Left lobe of liver (tissue), 2 donors: ENCODE data around the gene KCTD2. TPM values are rescaled to one million over a fixed set of nuclear protein-coding genes. Genes with fewer than 3 reads are reported as not detected.

Source experiments
- ATAC-seq: fragments of 200-7000 bp; cut with Tn5 transposase; one replicate; pipeline ENCODE4 v1.9.1; 2020; ENCODE audit warnings: mild to moderate bottlenecking, moderate library complexity
- DNase-seq: peaks from one replicate; pipeline ENCODE4 v3.0.0-alpha.2; 2020; ENCODE audit warnings: low spot score
- total RNA-seq: library from RNA; stranded (reverse); gene quantifications from one replicate; pipeline ENCODE4 v1.2.1, GENCODE V29; 2021
- donor health status: DM: no; HTN: no; CAD: no; lungs with moderate emphysema.
- donor health status: DM: no; HTN: yes; CAD: no.

Gene KCTD2
- total RNA-seq, 1 donor from 2014 or later, result 7.0 TPM

DNA sequence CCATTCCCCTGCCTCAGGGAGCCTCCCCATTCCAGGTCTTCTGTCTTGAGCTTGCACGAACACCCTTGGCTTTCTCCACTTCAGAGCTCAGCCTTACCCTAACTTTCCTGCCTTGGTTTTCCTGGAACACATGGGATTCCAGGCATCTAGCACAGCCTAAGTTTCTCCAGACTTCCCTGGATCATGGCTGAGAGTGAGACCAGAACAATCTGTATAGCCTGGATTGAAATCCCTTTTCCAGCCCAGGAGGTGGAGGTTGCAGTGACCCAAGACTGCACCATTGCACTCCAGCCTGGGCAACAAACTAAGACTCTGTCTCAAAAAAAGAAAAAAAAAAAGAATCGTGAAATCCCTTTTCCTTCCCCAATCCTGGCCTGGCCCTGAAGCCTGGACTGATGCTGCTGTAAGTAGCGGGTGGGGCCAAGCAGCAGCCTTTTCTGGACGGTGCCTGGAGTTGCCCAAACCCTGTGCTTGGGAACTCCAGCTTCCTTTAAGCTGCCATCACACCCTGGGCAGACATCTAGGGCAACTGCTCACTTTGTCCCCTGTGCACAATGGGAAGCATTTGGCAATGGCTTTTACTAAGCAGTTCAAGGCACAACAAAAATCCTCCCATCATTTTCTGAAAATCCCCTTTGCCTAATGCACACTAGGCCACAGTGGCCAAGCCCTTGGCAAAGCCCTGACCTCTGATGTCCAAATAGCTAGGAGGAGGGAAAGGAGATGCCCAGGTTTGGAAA is 28.7 kb downstream of the KCTD2 start:
- DNase-seq (no peak), ATAC-seq (no peak)

DNA sequence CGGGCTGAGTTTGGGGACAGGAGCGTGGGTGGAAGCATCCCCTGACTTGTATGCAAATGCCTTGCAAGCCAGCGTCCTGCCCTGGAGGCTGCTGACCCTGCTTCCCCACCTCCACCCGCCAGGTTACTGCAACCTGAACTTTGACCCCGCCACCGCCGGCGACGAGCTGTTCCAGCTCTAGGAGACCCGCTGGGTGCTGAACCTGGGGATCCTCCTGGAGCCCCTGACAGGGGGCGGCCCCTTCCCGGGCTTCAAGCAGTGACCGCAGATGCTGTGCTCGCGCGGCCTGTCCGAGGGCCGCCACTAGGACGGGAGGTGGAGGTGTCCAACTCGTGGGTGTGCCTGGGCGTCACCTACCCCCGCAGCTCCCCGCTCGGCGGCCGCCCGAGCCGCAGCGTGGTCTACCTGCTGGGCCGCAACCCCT is 30.1 kb downstream of the KCTD2 start:
- peak; percentile 82 for ATAC-seq
- DNase-seq, result peak; percentile 92

DNA sequence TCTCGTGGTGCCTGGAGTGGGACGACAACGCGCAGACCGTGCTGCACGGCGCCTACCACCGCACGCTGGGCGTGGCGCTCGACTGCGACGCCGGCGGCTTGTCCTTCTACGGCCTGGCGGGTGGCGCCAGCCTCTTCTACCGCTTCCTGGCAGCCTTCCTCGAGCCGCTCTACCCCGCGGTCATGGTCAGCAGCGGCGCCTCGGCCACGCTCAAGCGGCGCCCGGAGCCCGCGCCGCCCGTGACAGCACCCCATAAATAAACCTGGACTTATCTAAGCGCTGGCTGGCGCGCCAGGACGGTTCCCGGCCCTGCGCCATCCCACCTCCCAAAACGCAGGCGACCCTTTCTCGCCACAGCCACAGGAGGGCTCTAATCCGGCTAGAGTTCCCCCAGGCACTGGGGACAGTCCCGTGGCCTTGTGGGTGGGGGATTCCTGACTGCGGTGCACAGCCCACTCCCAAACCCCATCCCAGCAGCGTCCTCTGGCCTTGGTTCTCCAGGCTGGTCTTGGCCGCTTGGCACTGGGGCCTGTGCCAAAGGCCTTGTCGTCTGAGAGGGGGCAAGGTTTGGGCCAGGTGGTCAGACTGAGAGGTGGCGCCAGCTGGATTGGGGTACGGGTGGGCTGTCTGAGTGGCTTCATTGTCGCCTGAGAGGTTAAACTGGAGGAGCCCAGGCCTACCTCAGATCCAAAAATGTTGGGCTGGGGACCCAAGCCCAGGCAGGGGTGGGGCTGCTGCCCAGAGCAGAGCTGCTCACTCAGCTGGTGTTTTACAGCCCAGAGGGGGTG is 30.7 kb downstream of the KCTD2 start:
- peak; percentile 83 for DNase-seq
- peak; percentile 83 for ATAC-seq

DNA sequence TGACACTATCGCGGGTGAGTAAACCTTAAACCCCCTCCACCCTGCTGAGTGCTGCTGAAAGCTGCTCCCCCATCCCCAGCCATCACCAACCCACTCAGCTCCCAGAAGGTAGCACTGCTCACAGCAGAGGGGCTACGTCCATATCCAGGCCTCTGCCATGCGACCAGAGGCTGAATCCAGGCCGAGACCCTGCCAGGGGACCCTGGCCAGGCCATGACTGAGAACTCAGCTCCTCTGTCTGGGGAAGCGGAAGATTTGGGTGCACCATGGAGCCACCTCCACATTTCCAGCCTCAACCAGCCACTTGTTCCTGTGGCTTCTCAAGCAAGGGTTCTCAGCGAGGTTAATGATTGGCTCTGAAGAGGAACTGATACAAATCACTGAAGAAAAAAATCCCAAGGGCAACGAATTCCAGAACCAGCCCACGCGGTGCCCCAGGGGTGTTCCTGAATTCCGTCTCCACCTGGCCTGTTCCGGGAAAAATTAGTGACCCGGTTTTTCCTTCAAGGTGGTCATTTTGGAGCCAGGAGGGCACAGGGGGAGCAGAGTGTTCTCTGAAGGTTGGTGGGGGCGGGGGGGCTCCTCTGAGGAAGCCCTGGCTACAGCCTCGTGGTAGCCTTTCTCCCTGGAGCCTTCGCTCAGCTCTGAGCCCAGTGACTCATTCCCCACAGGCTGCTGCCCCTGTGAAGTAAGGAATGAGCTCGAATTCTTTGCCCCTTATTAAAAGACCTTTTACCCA is 31.4 kb downstream of the KCTD2 start:
- DNase-seq, result no peak

DNA sequence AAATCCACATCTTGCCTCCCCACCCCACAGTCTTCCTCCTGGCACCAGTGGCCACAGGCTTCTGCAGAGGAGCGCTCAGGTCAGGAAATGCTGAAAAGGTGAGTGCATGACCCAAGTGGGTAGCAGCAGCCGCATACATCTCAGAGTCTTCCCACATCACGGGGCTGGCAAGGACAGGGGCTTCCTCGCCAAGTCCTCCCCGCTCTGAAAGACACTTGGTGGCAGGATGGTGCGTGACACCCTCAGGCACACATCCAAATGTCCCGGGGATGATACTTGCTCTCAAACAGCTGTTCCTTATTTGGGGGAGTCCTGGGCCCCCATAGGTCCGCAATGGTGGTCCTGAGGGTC is 32.0 kb downstream of the KCTD2 start:
- ATAC-seq, result no peak
- no peak for DNase-seq

More for the DNA sequence above, 31.4 kb downstream of the KCTD2 start:
- ATAC-seq, result no peak

DNA sequence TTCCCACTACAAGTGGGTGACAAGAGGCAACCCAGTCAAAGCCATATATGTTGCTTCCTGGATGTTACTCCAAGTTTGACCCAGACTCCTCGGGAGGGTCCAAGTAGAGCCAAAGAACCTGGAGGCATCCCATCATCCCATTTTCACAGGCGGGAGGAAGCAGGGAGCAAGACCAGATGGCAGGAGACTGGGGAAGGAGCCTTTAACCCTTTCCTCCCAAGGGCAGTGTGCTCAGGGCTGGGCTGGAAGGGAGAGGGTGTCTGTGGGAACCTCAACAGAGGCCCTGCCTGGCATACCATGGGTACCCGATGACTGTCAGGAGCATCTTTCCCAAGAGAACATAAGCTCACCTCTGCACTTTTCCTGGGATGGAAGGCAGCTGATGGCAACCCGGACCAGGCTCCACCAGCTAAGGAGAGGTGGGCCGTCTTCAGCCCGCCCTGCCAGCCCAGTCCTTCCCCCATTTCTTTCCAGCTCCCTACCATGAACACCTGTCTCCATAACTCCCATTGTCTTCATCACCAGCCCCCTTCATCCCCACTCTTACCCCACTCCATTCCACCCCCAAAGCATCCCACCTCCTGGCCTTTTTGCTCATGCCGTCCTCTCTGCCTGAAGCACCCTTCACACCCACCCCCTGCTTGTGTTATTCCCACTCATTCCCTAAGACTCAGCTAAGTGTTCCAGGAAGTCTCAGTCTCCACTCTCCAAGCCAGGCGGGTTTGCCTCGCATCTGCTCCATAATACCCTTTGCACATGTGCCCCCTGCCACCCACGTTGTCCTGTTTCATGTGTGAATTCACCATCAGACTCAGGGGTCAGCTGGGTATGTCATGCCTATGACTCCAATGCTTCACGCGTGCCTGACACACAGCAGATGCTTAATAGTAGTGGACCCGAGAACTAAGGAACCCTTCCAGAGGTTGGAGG is 34.9 kb downstream of the KCTD2 start:
- no peak for ATAC-seq
- no peak for DNase-seq

DNA sequence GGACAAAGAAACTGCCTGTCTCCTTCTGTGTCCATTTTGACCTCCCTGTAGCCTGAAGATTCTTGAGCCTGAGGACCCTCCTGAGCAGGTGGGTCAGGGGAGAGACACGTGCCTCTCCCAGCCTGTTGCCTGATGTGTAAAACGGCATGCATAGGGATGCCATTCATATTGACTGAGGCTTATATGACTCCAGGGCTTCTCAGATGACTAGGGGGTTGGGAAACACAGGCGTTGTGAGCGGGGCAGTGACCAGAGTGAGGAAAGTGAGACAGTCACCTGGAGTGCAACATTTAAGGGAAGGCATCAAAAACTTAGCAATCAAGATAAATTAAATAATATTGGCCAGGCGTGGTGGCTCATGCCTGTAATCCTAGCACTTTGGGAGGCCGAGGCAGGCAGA is 35.7 kb downstream of the KCTD2 start:
- DNase-seq (no peak), ATAC-seq (no peak)

DNA sequence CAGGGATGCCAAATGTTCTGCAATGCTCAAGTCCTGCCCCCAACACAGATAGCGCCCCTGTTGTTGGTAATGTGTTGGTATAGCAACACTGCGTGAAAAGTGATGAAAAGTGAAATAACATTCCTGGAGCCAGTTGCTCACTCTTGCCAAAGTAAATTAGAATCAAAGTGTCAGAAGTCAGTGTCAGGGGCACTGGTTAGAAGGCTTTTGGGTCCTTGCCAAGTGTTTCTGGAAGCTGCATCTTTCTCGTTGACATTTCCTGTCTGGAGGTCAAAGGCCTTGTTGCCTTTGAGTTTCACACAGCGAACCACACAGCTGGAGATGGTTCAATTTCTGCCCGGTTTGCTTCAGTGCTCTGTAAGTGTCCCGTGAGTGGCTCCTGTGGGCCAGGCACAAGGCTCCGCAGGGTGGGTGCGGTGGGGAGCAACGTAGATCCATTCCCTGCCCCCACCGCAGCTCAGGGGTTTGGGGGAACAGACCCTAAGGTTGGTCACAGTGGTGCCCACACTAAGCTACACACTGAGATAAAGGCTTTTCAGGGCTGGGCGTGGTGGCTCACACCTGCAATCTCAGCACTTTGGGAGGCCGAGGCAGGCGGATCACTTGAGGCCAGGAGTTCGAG is 37.1 kb downstream of the KCTD2 start:
- DNase-seq, result peak; percentile 88
- peak; percentile 64 for ATAC-seq

DNA sequence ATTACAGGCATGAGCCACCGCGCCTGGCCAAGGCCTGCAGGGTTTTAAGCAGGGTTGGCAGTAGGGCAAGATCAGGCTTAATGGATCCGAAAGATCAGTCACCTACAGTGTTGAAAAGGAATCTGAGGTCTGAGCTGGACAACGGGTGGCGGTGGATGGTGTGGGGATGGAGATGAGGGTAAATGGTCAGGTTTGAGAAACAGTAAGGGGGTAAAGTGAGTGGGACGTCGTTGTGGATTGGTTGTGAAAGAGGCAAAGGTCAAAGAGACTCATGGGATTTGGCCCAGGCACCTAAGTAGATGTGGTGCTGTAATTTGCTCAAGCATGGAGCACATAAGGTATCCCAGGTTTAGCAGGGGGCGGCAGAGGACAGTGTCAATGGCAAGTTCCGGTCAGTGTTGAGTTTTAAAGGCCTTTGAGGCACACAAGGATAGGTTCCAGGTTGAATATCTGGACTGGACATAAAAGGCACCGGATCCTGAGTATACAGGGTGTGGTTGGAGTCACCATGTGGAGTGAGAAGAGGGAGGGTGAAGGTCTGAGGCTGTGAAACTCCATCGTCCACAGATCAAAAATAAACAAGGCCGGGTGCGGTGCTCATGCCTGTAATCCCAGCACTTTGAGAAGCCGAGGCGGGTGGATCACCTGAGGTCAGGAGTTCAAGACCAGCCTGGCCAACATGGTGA is 39.6 kb downstream of the KCTD2 start:
- DNase-seq (peak; percentile 63), ATAC-seq (peak; percentile 39)

DNA sequence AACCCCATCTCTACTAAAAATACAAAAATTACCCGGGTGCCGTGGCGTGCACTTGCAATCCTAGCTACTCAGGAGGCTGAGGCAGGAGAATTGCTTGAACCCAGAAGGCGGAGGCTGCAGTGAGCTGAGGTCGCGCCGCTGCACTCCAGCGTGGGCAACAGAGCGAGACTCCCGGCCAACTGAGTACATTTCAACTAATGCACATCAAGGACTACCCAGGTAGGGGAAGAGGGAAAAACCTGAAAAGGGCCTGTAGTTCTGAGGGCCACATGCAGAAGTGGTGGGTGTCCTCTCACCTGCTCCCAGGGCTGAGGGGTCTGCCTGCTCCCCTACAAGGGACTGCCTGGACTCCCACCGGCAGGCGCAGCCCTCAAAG is 40.1 kb downstream of the KCTD2 start:
- DNase-seq, result no peak
- no peak for ATAC-seq

DNA sequence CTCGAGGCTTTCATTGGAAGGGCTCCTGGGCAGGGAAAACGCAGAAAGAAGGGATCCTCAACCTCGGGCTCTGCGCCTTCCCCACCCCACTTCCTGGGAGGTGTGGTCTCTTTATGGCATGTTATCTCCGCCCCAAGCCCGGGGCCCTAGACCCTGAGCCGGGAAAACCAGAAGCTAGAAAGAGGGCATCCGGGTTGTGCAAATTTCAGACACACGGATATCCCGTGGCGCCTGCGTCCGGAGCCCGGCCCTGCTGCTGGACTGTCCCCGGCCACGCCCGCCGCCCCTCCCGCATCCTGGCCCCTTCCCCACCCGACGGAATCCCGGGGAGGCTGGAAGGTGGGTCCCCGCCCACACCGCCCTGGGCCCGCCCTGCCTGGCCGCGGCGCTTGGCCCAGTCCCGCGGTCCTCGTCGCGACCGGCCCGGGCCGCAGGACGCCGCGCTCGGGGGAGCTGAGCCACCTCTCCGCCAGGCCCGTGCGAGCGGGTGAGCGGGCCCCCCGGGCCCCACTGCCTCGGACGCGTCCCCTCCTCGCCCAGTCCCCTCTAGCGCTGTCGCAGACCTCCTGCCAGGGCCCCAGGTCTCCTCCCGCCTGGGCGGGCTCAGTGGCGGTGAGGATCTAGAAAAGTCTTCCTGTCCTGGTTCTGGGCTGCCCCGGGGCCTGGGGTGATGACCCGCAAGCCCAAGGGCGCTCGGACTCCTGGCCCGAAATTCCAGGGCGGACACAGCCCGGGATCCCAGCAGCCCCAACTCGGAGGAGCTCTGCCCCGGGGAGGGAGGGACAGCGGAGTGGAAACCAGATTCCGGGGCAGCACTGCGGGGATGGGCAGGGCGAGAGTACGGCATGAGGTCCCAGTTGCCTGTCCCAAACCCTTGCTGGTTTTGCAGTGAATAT is 40.8 kb downstream of the KCTD2 start, which contains the start of gene SLC16A5:
TSS of gene SLC16A5 (plus strand) at position 397 of the 896 bp plus-strand sequence. CDS start 5,683 bp downstream, outside the sequence.
- ATAC-seq, result peak; percentile 37
- DNase-seq, result peak; percentile 80

DNA sequence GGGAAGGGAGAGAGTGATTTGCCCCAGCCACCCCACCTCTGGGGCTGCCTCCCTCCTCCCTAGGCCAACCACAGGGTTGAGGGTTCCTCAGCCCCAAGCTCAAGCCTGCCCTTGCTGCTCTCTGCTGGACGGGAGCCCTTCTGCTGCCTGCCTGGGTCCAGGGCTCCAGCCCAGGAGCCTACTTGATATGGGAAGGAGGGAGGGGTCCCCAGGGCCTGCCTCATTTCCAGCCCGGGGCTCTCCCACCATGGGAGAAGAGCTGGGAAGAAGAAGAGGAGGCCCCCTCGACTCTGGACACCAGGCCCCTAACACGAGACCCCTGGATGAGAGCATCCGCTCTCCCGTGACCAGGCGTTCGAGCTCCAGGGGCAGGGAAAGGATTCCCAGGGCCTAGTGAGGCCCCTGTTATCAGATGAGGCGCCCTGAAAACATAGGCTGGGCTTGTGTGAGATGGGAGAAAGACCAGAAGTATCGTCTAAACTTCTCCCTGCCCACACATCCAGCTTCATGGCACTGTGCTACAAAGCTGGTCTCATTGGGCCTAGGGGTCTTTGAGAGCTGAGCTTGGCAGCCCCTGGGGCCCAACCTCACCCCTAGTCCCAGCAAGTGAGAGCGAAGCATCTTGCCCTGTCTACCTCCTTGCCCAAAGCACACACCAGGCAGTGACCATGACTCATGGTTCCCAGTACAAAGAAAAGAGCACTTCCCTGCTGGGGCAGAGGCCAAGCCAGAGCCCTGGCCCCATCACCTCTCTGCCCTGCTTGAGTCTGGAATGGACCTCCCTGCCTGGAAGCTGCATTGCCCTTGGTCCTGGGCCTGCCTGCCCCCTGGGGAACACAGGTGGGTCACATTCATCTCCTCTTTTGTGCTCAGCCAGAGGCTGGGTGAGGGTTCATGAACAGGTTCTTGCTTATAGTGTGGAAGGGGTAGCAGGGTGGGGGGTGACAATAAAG is 41.7 kb downstream of the KCTD2 start:
- ATAC-seq, result no peak
- no peak for DNase-seq

DNA sequence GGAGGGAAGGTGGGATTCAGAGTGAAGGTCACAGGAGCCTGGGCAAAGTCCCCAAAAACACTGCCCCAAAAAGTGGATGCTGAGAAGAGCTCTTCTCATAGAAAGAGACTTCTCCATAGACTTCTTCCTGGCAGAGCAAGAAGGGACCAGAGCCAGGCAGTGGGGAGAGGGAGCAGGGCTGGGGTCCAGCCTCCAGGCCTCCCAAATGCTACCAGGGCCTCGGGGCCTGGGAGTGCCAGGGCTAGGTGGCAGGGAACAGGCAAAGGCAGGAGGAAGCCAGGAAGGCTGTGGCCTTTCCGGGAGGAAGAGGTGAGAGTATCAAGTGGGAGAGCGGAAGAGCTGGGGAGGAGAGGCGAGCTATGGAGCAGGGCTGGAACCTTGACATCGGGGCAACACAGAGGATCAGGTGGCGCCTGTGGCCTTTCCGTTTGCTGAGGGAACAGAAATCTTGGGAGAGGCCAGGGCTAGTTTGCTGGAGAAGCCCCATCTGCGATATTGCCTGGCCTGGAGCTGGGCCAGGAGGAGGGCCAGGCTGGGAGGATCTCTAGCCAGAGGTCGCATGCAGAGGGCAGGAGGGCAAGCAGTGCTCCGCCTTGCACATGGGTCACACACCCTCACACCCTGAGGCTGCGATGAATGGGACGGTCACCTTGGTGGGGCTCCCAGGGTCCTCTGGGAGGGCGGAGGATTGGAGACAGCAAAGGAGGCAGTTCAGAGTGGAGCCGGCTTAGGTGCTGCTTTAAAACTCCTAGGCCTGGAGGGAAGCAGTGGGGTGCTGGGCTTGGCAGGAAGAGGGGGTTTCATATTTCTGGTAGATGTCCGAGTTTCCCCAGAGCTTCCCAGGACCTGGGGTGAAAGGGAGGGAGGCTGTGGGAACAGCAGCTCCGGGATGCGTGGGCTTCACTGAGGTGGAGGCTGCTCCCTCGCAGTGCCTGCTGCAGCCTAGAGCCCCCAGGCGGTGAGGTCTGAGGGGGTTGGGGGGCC is 44.1 kb downstream of the KCTD2 start:
- DNase-seq, result peak; percentile 77

DNA sequence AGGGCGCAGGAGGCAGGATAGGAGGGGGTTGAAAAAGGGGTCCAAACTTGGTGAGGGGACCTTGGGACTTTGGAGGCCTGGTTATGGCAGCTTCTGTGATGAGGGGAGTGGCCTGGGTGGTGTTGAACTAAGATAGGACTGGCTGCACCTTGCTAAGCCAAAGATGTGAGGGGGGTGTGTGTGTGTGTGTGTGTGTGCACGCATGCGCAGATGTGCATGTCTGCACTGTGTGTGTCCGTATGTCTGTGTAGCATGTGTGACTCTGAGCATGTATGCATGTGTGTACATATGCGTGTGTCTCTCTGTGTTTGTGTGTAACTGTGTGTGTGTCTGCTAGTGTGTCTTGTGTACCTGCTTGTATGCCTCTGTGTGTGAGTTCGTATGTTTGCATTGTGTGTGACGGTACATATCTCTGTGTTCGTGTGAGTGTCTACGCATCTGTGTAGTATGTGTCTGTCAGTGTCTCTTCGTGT is 44.9 kb downstream of the KCTD2 start:
- no peak for ATAC-seq

More for the DNA sequence above, 44.1 kb downstream of the KCTD2 start:
- ATAC-seq, result peak; percentile 71

DNA sequence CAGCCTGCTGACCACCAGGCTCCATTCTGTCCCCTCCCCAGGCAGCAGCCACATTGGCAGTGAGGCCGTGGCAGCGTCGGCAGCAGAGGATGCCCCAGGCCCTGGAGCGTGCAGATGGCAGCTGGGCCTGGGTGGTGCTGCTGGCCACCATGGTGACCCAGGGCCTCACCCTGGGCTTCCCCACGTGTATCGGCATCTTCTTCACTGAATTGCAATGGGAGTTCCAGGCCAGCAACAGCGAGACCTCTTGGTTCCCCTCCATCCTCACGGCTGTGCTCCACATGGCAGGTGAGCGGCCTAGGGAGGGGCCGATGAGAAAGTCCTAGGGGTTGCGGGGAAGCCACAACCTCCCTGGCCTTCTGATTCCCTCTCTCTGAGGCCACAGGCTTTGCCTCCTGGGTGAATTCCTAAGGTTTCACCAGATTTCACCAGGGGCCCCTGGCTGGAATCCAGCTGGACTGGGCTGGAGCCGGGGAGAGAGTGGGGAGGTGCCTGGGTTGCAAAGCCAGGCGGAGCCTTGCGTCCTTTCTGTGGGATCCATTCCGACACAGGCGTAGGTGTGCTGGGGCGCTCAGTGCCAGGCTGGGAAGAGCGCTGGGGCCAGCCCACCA is 46.6 kb downstream of the KCTD2 start:
- no peak for DNase-seq

More for the DNA sequence above, 44.9 kb downstream of the KCTD2 start:
- DNase-seq, result no peak

More for the DNA sequence above, 46.6 kb downstream of the KCTD2 start:
- ATAC-seq, result no peak
